A549 (cell line): ENCODE results near the gene SLC5A3.

Source experiments
- EP300 ChIP-seq, 2 experiments: fragments of >200 bp; sonication (Bioruptor Twin); formaldehyde crosslinking; IDR thresholded peaks; 2 replicates in 1 of 2; 3 replicates in 1 of 2; pipeline ENCODE4 v1.6.1; 2016 to 2017
- HDAC2 ChIP-seq: fragments of 200-600 bp; sonication (generic); IDR thresholded peaks from 2 replicates; pipeline ENCODE4 v1.6.1; 2016
- JUNB ChIP-seq: fragments of >200 bp; sonication (Bioruptor Twin); formaldehyde crosslinking; IDR thresholded peaks from 2 replicates; pipeline ENCODE4 v1.6.1; 2016
- PHF8 ChIP-seq: fragments of 200-600 bp; sonication (generic); IDR thresholded peaks from 2 replicates; pipeline ENCODE4 v1.6.1; 2016; ENCODE audit warnings: low read depth, mild to moderate bottlenecking, antibody characterized with exemption, moderate library complexity, borderline replicate concordance
- POLR2A ChIP-seq: IDR thresholded peaks from 2 replicates; pipeline ENCODE4 v1.6.1; 2012; ENCODE audit warnings: mild to moderate bottlenecking, low read length
- RFX5 ChIP-seq: fragments of 450-650 bp; IDR thresholded peaks from 2 replicates; pipeline ENCODE4 v1.7.1; 2014; ENCODE audit warnings: antibody characterized with exemption, mild to moderate bottlenecking, moderate library complexity
- TF ChIP-seq, protein P1 (sequence below): IDR thresholded peaks from 2 replicates; pipeline ENCODE4 v1.6.1; 2012; ENCODE audit warnings: low read depth, borderline replicate concordance
- TF ChIP-seq, protein P2 (sequence below): fragments of >200 bp; sonication (Bioruptor Twin); formaldehyde crosslinking; IDR thresholded peaks from 3 replicates; pipeline ENCODE4 v1.5.1; 2016
- TF ChIP-seq, protein P3 (sequence below): fragments of 450-650 bp; IDR thresholded peaks from 2 replicates; pipeline ENCODE4 v1.6.1; 2014; ENCODE audit warnings: antibody characterized with exemption

DNA sequence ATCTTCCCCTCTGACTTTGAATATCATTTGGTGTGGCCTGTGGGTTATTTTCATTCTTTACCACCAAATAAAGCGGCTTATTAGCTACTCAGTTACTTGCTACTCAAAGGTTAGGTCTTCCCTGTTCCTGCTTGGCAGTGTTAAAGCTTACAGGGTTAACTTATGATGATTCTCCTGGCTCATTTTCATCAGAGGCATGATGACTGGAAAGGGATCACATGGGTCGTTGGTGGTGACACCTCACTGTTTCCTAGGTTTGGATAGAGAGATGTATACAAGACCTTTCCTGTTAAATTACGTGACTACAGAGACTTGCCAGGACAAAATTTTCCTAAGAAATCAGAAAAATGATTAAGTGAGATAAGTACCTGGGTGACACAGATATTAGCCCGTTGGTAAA is 27.4 kb downstream of the SLC5A3 start:
- TF ChIP-seq, protein P1, sequence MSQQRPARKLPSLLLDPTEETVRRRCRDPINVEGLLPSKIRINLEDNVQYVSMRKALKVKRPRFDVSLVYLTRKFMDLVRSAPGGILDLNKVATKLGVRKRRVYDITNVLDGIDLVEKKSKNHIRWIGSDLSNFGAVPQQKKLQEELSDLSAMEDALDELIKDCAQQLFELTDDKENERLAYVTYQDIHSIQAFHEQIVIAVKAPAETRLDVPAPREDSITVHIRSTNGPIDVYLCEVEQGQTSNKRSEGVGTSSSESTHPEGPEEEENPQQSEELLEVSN = no peak
- TF ChIP-seq EP300 (IDR thresholded peaks at IDR 0.05) (no peak), HDAC2 (no peak), POLR2A (no peak), JUNB (no peak), RFX5 (no peak), PHF8 (no peak)
- TF ChIP-seq, protein P2, sequence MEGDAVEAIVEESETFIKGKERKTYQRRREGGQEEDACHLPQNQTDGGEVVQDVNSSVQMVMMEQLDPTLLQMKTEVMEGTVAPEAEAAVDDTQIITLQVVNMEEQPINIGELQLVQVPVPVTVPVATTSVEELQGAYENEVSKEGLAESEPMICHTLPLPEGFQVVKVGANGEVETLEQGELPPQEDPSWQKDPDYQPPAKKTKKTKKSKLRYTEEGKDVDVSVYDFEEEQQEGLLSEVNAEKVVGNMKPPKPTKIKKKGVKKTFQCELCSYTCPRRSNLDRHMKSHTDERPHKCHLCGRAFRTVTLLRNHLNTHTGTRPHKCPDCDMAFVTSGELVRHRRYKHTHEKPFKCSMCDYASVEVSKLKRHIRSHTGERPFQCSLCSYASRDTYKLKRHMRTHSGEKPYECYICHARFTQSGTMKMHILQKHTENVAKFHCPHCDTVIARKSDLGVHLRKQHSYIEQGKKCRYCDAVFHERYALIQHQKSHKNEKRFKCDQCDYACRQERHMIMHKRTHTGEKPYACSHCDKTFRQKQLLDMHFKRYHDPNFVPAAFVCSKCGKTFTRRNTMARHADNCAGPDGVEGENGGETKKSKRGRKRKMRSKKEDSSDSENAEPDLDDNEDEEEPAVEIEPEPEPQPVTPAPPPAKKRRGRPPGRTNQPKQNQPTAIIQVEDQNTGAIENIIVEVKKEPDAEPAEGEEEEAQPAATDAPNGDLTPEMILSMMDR = no peak
- TF ChIP-seq, protein P3, sequence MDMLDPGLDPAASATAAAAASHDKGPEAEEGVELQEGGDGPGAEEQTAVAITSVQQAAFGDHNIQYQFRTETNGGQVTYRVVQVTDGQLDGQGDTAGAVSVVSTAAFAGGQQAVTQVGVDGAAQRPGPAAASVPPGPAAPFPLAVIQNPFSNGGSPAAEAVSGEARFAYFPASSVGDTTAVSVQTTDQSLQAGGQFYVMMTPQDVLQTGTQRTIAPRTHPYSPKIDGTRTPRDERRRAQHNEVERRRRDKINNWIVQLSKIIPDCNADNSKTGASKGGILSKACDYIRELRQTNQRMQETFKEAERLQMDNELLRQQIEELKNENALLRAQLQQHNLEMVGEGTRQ = no peak
